ENCODE results near the gene PNPLA7. TPM values are rescaled to one million over a fixed set of nuclear protein-coding genes. Genes with fewer than 3 reads are reported as not detected.
A peak's percentile ranks its signal among the peaks of the same experiment; 100 is the strongest.

The PNPLA7 gene
- total and polyA plus RNA-seq, 2 of the 13 experiments (the other 11 are each of a cell fraction or from before 2014, with no cell fraction given) = 0.42 to 1.5 TPM

DNA sequence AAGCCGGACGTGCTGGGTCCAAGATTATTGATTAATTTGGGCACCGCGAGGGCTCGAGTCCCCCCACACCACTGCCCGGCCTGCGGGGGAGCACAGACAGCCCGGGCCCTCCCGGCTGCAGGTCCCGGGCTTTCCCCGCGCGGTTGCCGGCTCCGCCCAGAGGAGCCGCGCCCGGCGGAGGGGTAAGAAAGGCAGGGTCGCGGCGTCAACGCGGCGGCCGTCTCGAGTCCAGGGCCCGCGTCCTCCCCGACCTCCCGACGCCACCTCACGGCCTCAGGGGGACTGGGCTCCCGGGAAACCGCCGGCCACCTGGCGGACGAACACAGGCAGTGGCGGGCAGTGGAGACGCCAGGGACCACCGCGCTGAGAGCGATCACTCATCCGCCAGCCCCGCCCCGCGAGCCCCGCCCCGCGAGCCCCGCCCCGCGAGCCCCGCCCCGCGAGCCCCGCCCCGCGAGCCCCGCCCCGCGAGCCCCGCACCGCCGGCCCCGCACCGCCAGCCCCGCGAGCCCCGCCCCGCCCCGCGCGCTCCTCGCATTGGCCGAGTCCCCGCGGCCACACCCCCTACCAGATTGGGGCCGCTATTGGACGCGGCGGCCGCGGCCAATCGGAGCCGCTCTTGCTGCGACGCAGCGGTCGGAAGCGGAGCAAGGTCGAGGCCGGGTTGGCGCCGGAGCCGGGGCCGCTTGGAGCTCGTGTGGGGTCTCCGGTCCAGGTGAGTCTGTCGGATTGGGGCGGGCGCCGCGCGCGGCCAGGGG, 1.2 kb upstream of the PNPLA7 start, which contains the start of gene MRPL41 (continued):
- TF ChIP-seq ZNF205 (CRISPR knock-in tag; IDR thresholded peaks at IDR 0.05) (peak; percentile 62; the same call in 1 of the 2 replicates), IRF2 (CRISPR knock-in tag; IDR thresholded peaks at IDR 0.05) (peak; percentile 61; the same call in 1 of the 2 replicates), TBX3 (IDR thresholded peaks at IDR 0.05; ENCODE audit: borderline replicate concordance) (no peak), ZSCAN21 (CRISPR knock-in tag; IDR thresholded peaks at IDR 0.05; ENCODE audit: borderline replicate concordance) (no peak; the same call in 1 of the 2 replicates), RARG (CRISPR knock-in tag; IDR thresholded peaks at IDR 0.05; ENCODE audit: low read depth) (no peak), HOXA9 (CRISPR knock-in tag; IDR thresholded peaks at IDR 0.05; ENCODE audit: borderline replicate concordance) (no peak), NR2F1 (CRISPR knock-in tag; IDR thresholded peaks at IDR 0.05) (0 out of 4 replicates have a peak, but pooled peaks of 1 of the 2 experiments have one; percentile 27), ZNF232 (CRISPR knock-in tag; IDR thresholded peaks at IDR 0.05; ENCODE audit: borderline replicate concordance) (0 out of 2 replicates have a peak, but pooled peaks have one; percentile 12), NR2F6 (IDR thresholded peaks at IDR 0.05) (no peak), NR2F6 (CRISPR knock-in tag; IDR thresholded peaks at IDR 0.05) (no peak), ZBTB21 (CRISPR knock-in tag; IDR thresholded peaks at IDR 0.05) (no peak), ZFP1 (CRISPR knock-in tag; IDR thresholded peaks at IDR 0.05) (no peak), THAP11 (CRISPR knock-in tag; IDR thresholded peaks at IDR 0.05) (peak; percentile 75; the same call in 1 of the 2 replicates), POGZ (CRISPR knock-in tag; IDR thresholded peaks at IDR 0.05) (no peak; the same call in 1 of the 2 replicates), ZSCAN20 (CRISPR knock-in tag; IDR thresholded peaks at IDR 0.05; ENCODE audit: borderline replicate concordance) (no peak), MXI1 (IDR thresholded peaks at IDR 0.05; ENCODE audit: borderline replicate concordance, low read depth, low read length) (peak; percentile 40; the same call in 1 of the 3 replicates)
- TF ChIP-seq, protein P1, sequence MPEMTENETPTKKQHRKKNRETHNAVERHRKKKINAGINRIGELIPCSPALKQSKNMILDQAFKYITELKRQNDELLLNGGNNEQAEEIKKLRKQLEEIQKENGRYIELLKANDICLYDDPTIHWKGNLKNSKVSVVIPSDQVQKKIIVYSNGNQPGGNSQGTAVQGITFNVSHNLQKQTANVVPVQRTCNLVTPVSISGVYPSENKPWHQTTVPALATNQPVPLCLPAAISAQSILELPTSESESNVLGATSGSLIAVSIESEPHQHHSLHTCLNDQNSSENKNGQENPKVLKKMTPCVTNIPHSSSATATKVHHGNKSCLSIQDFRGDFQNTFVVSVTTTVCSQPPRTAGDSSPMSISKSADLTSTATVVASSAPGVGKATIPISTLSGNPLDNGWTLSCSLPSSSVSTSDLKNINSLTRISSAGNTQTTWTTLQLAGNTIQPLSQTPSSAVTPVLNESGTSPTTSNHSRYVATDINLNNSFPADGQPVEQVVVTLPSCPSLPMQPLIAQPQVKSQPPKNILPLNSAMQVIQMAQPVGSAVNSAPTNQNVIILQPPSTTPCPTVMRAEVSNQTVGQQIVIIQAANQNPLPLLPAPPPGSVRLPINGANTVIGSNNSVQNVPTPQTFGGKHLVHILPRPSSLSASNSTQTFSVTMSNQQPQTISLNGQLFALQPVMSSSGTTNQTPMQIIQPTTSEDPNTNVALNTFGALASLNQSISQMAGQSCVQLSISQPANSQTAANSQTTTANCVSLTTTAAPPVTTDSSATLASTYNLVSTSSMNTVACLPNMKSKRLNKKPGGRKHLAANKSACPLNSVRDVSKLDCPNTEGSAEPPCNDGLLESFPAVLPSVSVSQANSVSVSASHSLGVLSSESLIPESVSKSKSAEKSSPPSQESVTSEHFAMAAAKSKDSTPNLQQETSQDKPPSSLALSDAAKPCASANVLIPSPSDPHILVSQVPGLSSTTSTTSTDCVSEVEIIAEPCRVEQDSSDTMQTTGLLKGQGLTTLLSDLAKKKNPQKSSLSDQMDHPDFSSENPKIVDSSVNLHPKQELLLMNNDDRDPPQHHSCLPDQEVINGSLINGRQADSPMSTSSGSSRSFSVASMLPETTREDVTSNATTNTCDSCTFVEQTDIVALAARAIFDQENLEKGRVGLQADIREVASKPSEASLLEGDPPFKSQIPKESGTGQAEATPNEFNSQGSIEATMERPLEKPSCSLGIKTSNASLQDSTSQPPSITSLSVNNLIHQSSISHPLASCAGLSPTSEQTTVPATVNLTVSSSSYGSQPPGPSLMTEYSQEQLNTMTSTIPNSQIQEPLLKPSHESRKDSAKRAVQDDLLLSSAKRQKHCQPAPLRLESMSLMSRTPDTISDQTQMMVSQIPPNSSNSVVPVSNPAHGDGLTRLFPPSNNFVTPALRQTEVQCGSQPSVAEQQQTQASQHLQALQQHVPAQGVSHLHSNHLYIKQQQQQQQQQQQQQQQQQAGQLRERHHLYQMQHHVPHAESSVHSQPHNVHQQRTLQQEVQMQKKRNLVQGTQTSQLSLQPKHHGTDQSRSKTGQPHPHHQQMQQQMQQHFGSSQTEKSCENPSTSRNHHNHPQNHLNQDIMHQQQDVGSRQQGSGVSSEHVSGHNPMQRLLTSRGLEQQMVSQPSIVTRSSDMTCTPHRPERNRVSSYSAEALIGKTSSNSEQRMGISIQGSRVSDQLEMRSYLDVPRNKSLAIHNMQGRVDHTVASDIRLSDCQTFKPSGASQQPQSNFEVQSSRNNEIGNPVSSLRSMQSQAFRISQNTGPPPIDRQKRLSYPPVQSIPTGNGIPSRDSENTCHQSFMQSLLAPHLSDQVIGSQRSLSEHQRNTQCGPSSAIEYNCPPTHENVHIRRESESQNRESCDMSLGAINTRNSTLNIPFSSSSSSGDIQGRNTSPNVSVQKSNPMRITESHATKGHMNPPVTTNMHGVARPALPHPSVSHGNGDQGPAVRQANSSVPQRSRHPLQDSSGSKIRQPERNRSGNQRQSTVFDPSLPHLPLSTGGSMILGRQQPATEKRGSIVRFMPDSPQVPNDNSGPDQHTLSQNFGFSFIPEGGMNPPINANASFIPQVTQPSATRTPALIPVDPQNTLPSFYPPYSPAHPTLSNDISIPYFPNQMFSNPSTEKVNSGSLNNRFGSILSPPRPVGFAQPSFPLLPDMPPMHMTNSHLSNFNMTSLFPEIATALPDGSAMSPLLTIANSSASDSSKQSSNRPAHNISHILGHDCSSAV (CRISPR knock-in tag; IDR thresholded peaks at IDR 0.05; ENCODE audit: borderline replicate concordance) = no peak
- TF ChIP-seq, protein P2, sequence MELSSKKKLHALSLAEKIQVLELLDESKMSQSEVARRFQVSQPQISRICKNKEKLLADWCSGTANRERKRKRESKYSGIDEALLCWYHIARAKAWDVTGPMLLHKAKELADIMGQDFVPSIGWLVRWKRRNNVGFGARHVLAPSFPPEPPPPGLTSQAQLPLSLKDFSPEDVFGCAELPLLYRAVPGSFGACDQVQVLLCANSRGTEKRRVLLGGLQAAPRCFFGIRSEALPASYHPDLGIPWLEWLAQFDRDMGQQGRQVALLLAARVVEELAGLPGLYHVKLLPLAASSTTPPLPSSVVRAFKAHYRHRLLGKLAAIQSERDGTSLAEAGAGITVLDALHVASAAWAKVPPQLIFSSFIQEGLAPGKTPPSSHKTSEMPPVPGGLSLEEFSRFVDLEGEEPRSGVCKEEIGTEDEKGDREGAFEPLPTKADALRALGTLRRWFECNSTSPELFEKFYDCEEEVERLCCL (CRISPR knock-in tag; IDR thresholded peaks at IDR 0.05; ENCODE audit: borderline replicate concordance) = no peak
- TF ChIP-seq, protein P3, sequence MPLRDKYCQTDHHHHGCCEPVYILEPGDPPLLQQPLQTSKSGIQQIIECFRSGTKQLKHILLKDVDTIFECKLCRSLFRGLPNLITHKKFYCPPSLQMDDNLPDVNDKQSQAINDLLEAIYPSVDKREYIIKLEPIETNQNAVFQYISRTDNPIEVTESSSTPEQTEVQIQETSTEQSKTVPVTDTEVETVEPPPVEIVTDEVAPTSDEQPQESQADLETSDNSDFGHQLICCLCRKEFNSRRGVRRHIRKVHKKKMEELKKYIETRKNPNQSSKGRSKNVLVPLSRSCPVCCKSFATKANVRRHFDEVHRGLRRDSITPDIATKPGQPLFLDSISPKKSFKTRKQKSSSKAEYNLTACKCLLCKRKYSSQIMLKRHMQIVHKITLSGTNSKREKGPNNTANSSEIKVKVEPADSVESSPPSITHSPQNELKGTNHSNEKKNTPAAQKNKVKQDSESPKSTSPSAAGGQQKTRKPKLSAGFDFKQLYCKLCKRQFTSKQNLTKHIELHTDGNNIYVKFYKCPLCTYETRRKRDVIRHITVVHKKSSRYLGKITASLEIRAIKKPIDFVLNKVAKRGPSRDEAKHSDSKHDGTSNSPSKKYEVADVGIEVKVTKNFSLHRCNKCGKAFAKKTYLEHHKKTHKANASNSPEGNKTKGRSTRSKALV (CRISPR knock-in tag; IDR thresholded peaks at IDR 0.05) = no peak; the same call in 1 of the 2 replicates

Data from HepG2 (cell line).